GM21717 (cell line): ENCODE data around the gene WLS.
A peak's percentile ranks its signal among the peaks of the same experiment; 100 is the strongest.
"Not testable (repeated sequence)": the region's sequence is repeated elsewhere in the genome, so short reads cannot be mapped to it uniquely, and the experiment has no call there.

Experiments
- ATAC-seq: cut with Tn5 transposase; IDR thresholded peaks from one replicate; pipeline ENCODE4 v1.9.1; 2021; ENCODE audit warnings: mild to moderate bottlenecking, moderate library complexity; ENCODE audit not compliant: unreplicated experiment

Gene WLS

DNA sequence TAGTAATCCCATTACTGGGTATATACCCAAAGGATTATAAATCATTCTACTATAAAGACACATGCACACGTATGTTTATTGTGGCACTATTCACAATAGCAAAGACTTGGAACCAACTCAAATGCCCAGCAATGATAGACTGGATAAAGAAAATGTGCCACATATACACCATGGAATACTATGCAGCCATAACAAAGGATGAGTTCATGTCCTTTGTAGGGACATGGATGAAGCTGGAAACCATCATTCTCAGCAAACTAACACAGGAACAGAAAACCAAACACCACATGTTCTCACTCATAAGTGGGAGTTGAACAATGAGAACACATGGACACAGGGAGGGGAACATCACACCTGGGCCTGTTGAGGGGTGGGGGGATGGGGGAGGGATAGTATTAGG is 60.5 kb downstream of the WLS start:
- ATAC-seq: not testable (repeated sequence)

DNA sequence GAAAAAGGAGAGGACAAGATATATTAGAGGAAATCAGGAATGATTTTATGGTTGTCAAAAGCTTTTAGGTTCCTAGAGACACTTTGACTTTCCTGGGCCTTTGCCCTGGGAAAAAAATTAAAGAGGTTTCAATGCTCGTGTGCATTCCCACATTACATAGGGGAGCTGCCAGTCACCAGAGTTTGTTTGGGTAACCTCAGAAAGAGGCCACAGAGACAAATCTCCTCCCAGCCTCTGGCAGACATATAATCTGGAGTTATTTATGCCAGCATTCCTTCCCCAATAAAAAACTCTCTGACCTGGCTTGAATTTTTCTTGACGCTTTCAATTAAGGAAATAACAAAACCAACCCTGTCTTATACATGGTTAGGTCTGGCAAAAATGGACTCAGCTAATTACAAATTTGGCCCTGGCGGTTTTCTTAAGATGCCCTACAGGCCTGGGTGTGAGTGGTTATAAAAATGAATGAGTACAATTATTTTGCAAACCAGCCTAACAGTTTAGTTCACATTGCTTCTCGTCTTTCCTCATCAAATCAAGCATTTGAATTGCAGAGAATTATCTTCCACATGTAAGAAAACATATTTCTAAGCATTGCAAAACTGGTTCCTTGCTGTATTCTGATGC is 63.7 kb downstream of the WLS start:
- ATAC-seq: no peak

- ATAC-seq: no peak
Observed at GRCh38 chr1:68167211-68167610, 65.1 kb downstream of the WLS start.

- no peak for ATAC-seq
Observed at GRCh38 chr1:68166348-68166747, 66.0 kb downstream of the WLS start.

DNA sequence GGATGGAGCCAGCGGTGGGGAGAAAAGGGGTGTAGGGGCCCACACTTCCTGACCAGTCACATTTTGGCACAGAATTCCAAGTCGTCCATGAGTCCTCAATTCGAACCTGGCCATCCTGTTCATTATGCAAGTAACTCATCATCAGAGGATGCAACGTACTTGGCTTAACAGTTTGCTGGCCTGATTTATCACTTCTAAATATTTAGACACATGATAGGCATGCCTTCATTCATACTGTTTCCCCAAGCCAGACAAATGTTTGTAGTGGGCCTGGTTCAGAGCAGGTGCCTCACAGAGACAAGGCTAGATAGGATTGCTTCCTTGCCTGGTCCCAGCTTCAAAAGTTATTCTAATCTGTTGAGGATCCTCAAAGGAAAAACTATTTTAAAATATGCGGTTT is 66.7 kb downstream of the WLS start:
- ATAC-seq: no peak

- no peak for ATAC-seq
Observed at GRCh38 chr1:68164918-68165317, 67.4 kb downstream of the WLS start.

DNA sequence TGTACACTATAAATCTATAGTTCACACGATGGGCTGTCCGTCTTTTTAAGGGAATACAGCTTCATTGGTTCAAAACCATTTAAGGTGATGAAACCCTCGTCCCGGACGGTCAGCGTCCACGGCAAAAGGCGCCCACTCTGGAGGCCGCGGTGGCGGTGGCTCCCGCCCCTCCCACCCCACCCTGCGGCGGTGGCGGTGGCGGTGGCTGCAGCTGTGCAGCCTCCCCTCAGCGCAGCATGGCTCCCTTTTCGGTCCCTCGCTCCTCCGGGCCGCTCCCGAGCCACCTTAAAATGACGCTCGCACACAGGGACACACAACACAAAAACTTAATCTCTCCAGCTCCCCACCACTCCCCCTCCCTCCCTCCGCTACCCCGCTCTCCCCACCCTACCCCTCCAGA is 69.1 kb downstream of the WLS start:
- no peak for ATAC-seq

DNA sequence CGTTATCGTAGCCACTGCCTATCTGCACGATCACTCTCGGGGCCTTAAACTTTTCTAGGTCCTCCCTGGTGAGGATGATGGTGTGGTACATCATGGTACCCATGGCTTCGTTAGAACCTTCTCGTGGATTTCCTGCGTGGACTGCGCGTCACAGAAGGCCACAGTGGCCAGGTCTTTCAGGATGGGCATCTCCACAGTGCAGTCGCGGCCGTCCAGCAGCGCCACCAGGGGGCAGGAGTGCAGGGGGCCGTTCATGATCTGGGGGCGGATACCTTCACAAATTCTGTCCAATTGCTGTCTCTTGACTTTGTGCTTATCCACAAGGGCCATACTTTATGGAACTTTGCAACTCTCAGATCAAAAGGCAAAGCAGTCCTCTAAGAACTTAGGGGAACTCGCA is 69.6 kb downstream of the WLS start:
- no peak for ATAC-seq

GRCh38 chr1:68161672-68162071 is 70.7 kb downstream of the WLS start:
- ATAC-seq: not testable (repeated sequence)

- peak; percentile 82 for ATAC-seq
Observed at GRCh38 chr1:68160935-68161334, 71.4 kb downstream of the WLS start.

DNA sequence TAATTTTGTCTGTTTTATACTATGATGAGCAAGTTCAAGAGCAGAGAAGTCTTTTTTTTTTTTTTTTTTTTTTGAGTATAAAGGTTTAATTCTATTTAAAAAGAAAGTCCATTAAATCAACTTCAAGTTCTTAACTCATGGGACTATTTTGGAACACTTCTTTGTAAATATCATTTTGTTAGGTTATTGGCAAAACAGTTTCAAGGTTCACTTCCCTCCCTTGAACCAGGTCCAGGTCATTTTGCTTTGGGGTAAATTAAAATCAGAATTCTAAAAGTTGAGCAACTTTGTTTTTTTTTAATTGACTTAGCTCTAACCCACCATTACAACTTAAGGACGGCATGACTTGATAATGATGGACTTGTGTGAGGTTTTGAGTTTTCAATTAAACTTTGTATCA is 72.3 kb downstream of the WLS start:
- no peak for ATAC-seq

DNA sequence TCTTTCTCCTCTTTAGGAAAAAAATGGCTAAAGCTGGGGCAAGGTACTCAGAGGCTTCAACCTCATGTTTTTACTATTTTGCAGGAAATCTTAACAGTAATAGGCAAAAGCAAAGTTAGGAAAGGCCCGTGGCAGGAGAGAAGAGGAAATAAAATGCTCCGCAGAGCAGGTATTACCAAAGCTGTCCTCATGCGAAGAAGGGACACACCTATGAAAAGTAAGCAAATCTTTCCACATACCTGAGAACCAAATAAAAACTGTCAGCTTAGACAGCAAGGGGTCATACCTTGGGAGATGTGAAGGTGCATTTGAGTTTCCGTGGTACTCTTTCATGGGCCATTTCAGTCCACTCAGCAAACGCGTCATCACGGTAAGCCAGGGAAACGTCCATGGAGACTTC is 73.5 kb downstream of the WLS start:
- no peak for ATAC-seq

- ATAC-seq: no peak
Observed at GRCh38 chr1:68157416-68157815, 74.9 kb downstream of the WLS start.

DNA sequence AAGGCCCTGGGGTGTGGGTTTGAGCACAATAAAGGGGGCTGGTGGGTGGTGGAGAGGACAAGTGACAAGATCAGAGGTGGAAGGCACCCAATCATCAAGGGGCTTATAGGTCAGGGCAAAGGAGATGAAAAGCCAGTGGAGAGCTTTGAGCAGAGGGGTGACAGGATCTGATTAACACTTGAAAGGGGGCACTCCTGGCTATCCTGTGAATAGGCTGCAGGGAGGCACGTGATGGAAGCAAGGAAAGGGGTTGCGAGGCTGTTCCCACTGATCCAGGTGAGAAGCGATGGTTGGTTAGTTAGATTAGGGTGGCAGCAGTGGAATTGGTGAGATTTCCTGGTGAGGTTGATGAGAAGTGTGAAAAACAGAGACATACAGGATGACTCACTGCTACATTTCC is 80.6 kb downstream of the WLS start:
- ATAC-seq: no peak

DNA sequence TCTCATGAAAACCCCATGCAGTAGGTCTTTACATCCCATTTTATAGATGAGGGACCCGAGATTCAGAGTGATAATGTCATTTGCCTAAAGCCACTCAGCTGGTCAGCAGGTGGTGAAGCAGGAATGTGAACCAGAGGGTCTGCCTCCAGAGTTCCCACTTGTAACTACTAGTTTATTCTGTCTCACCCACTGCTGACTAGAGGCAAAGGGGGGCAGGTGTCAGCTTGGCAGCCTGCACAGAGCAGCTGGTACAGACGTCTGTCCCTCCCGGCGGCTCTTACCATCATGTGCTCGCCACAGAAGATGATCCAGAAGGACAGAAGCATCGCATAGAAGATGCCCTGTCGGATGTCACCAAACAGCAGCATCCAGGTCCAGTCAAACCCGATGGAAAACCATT is 82.4 kb downstream of the WLS start:
- no peak for ATAC-seq

DNA sequence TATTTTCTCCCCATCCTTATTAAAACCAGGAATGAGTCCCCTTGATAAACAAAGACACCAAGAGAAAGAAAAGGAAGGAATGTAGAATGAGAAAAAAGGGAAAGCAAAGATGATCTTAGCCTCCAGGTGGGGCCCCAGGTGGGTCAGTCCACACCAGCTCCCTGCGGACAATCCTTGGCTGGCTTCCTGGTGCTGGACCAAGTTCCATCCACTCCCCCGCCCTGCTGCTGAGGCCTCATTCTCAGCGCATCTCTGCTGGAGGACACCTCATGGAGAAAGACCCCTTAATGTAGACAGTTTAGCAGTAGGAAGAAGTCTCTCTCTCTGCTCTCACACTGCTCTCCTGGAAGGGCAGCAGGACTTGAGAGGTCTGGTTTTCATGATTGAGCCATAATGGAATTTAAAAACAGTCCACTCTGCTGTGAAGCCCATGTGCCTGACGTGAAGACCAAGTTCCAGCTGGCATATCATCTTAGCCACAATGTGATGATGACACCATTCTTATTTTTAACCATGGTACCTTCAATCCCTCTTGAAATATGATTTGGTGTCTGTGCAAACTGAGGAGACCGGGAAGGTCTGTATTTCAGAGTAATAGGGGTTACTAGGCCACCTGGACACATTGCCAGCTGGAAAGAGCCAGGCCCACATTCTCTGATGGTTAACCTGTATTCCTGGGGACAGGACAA is 83.1 kb downstream of the WLS start:
- no peak for ATAC-seq

- no peak for ATAC-seq
Observed at GRCh38 chr1:68148631-68149030, 83.7 kb downstream of the WLS start.

GRCh38 chr1:68147534-68148171 is 84.7 kb downstream of the WLS start:
- no peak for ATAC-seq

GRCh38 chr1:68145418-68146126 is 86.8 kb downstream of the WLS start:
- ATAC-seq: no peak

- no peak for ATAC-seq
Observed at GRCh38 chr1:68144856-68145255, 87.5 kb downstream of the WLS start.

DNA sequence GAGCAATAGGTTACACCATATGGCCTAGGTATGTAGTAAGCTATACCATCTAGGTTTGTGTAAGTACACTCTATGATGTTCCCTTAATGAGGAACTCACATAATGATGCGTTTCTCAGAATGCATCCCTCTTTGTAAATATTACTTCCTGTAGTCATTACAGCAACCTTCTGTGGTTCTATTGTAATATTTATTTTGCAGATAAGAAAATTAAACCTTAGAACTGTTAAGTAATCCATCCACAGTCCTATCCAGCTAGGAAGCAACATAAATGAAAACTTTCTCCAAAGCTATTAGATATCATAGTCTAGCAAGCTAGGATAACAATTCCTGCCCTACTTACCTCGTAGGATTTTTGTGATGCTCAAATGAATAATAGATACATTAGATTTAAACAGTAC is 88.7 kb downstream of the WLS start:
- ATAC-seq: no peak

- no peak for ATAC-seq
Observed at GRCh38 chr1:68142461-68142860, 89.9 kb downstream of the WLS start.
